Liver (tissue), 9 donors: Measurements from ENCODE around the gene CDKN1B. TPM values are rescaled to one million over a fixed set of nuclear protein-coding genes. Genes with fewer than 3 reads are reported as not detected.

Experiments
- DNase-seq: peaks from one replicate; pipeline ENCODE4 v3.0.0-alpha.2; 2017; ENCODE audit warnings: low spot score
- H3K27ac ChIP-seq, 2 donors: one replicate each; pipeline ENCODE4 v1.7.0; 2013; ENCODE audit warnings: inconsistent platforms in 2 of 2, low read length in 2 of 2, control low read depth in 1 of 2, low read depth in 1 of 2, mild to moderate bottlenecking in 1 of 2
- H3K27me3 ChIP-seq, 4 donors: one replicate each; pipeline versions ENCODE4 v1.6.1 to v1.7.0; 2013; ENCODE audit warnings: low read length in 3 of 4, inconsistent platforms in 1 of 4, mild to moderate bottlenecking in 1 of 4, moderate library complexity in 1 of 4; ENCODE audit not compliant: control insufficient read depth in 4 of 4, insufficient read depth in 4 of 4
- H3K36me3 ChIP-seq, 4 donors: one replicate each; pipeline versions ENCODE4 v1.6.1 to v1.7.0; 2013; ENCODE audit warnings: low read length in 3 of 4, mild to moderate bottlenecking in 3 of 4, low read depth in 1 of 4, moderate library complexity in 1 of 4; ENCODE audit not compliant: control insufficient read depth in 4 of 4, insufficient read depth in 3 of 4
- H3K4me1 ChIP-seq, 4 donors: one replicate each; pipeline versions ENCODE4 v1.6.1 to v1.7.0; 2013; ENCODE audit warnings: low read length in 3 of 4, mild to moderate bottlenecking in 3 of 4, moderate library complexity in 1 of 4; ENCODE audit not compliant: control insufficient read depth in 4 of 4, insufficient read depth in 4 of 4
- H3K4me3 ChIP-seq, 3 donors: one replicate each; pipeline versions ENCODE4 v1.6.1 to v1.7.0; 2013; ENCODE audit warnings: low read length in 3 of 3, control low read depth in 1 of 3, low read depth in 1 of 3, mild to moderate bottlenecking in 1 of 3
- H3K9ac ChIP-seq, 2 donors: one replicate each; pipeline ENCODE4 v1.7.0; 2013; ENCODE audit warnings: low read length in 2 of 2, mild to moderate bottlenecking in 2 of 2, moderate library complexity in 2 of 2, control low read depth in 1 of 2, low read depth in 1 of 2
- H3K9me3 ChIP-seq, 4 donors: one replicate each; pipeline versions ENCODE4 v1.6.1 to v1.7.0; 2013; ENCODE audit warnings: low read length in 3 of 4; ENCODE audit not compliant: control insufficient read depth in 4 of 4
- ATF3 ChIP-seq: IDR thresholded peaks from 2 replicates; pipeline ENCODE4 v1.6.1; 2016; ENCODE audit warnings: antibody characterized with exemption
- EGR1 ChIP-seq, 2 donors: IDR thresholded peaks; 2 replicates each; pipeline ENCODE4 v1.6.1; 2016 to 2018; ENCODE audit warnings: antibody characterized with exemption in 2 of 2, low read depth in 2 of 2
- FOXA2 ChIP-seq: IDR thresholded peaks from 2 replicates; pipeline ENCODE4 v1.6.1; 2016; ENCODE audit warnings: antibody characterized with exemption
- GABPA ChIP-seq, 2 donors: IDR thresholded peaks in 1 of 2; conservative IDR thresholded peaks in 1 of 2; 2 replicates each; pipeline ENCODE4 v1.6.1; 2016; ENCODE audit warnings: antibody characterized with exemption in 2 of 2, mild to moderate bottlenecking in 1 of 2, moderate library complexity in 1 of 2
- HNF4A ChIP-seq, 2 donors: conservative IDR thresholded peaks; 2 replicates each; pipeline ENCODE4 v1.6.1; 2016; ENCODE audit warnings: antibody characterized with exemption in 2 of 2, mild to moderate bottlenecking in 2 of 2
- HNF4G ChIP-seq: IDR thresholded peaks from 2 replicates; pipeline ENCODE4 v1.6.1; 2016; ENCODE audit warnings: antibody characterized with exemption
- NR2F2 ChIP-seq: IDR thresholded peaks from 2 replicates; pipeline ENCODE4 v1.6.1; 2016; ENCODE audit warnings: antibody characterized with exemption
- RAD21 ChIP-seq, 2 donors: IDR thresholded peaks; 2 replicates each; pipeline ENCODE4 v1.6.1; 2016; ENCODE audit warnings: antibody characterized with exemption in 2 of 2, mild to moderate bottlenecking in 2 of 2
- REST ChIP-seq: IDR thresholded peaks from 2 replicates; pipeline ENCODE4 v1.6.1; 2016; ENCODE audit warnings: antibody characterized with exemption, mild to moderate bottlenecking
- RXRA ChIP-seq, 2 donors: IDR thresholded peaks; 2 replicates each; pipeline ENCODE4 v1.6.1; 2017 to 2018; ENCODE audit warnings: antibody characterized with exemption in 2 of 2, mild to moderate bottlenecking in 1 of 2
- SP1 ChIP-seq: IDR thresholded peaks from 2 replicates; pipeline ENCODE4 v1.6.1; 2018; ENCODE audit warnings: antibody characterized with exemption, mild to moderate bottlenecking
- TAF1 ChIP-seq: conservative IDR thresholded peaks from 2 replicates; pipeline ENCODE4 v1.6.1; 2016; ENCODE audit warnings: antibody characterized with exemption, mild to moderate bottlenecking
- YY1 ChIP-seq: IDR thresholded peaks from 2 replicates; pipeline ENCODE4 v1.6.1; 2016; ENCODE audit warnings: antibody characterized with exemption, mild to moderate bottlenecking
- ZBTB33 ChIP-seq: IDR thresholded peaks from 2 replicates; pipeline ENCODE4 v1.6.1; 2016; ENCODE audit warnings: antibody characterized with exemption
- WGBS: extraction: QIAGEN DNeasy Blood & Tissue Kit; methylation state at CpG from one replicate; pipeline ENCODE4 v1.1.7; 2013; 5-methylcytosine and 5-hydroxymethylcytosine counted together
- polyA plus RNA-seq, 2 donors: library from polyadenylated mRNA; stranded (reverse) in 1 of 2; unstranded in 1 of 2; fragments of 200-250 nt in 1 of 2; fragments of >200 nt in 1 of 2; fragmentation: Nextera tagmentation in 1 of 2; extraction: Ambion mirVana in 1 of 2; gene quantifications; one replicate each; pipeline versions ENCODE4 v1.2.1 to v1.2.3, GENCODE V29; 2013 to 2015
- total RNA-seq, 2 donors: library from RNA; depleted of rRNA; stranded (reverse); fragments of >200 nt; gene quantifications; one replicate each; pipeline ENCODE4 v1.2.3, GENCODE V29; 2014
- donor health status: healthy.
- donor health status: healthy.
- donor health status: healthy.
- donor health status: healthy.
- donor health status: healthy.

The CDKN1B gene
- total and polyA plus RNA-seq, 4 donors: 7.8 to 67.5 (median 22.5) TPM

GRCh38 chr12:12734561-12735071, 17.4 kb downstream of the CDKN1B start:
- H3K27ac ChIP-seq: no peak overlapping the region
- no peak for TF ChIP-seq HNF4A (conservative IDR thresholded peaks at IDR 0.05)
- no peak for TF ChIP-seq RAD21 (IDR thresholded peaks at IDR 0.05)
- TF ChIP-seq HNF4G: no peak
- no peak for TF ChIP-seq TAF1
- H3K9me3 ChIP-seq: no peaks in the 10 kb centered on the region
- no peak overlapping the region for H3K9ac ChIP-seq
- WGBS: 72% methylated on average over 8 of the region's 8 CpGs
- DNase-seq: no peak
- H3K4me3 ChIP-seq: no peak overlapping the region
- H3K36me3 ChIP-seq: no peaks in the 10 kb centered on the region
- H3K27me3 ChIP-seq: no peaks in the 10 kb centered on the region
- peaks cover 0 to 8% (median 0%) of the 10 kb centered on the region in 4 donors for H3K4me1 ChIP-seq

GRCh38 chr12:12735301-12735700, 18.1 kb downstream of the CDKN1B start:
- Histone ChIP-seq H3K27me3 (no peaks in the 10 kb centered on the region), H3K9ac (no peak overlapping the region), H3K4me1 (peaks cover 0 to 8% (median 0%) of the 10 kb centered on the region in 4 donors), H3K27ac (no peak overlapping the region), H3K36me3 (no peaks in the 10 kb centered on the region), H3K4me3 (no peak overlapping the region), H3K9me3 (no peaks in the 10 kb centered on the region)
- DNase-seq: no peak
- 100% methylated on average over 1 of the region's 1 CpG for WGBS
- TF ChIP-seq SP1: no peak
- no peak for TF ChIP-seq ATF3
- TF ChIP-seq REST: no peak
- no peak for TF ChIP-seq FOXA2
- TF ChIP-seq EGR1 (IDR thresholded peaks at IDR 0.05; ENCODE audit: low read depth in 2 of 2): no peak
- TF ChIP-seq RAD21 (IDR thresholded peaks at IDR 0.05): no peak
- TF ChIP-seq TAF1: no peak
- TF ChIP-seq GABPA (IDR thresholded peaks at IDR 0.05 in 1 of 2, conservative IDR thresholded peaks at IDR 0.05 in 1 of 2): no peak
- TF ChIP-seq HNF4A (conservative IDR thresholded peaks at IDR 0.05): no peak

GRCh38 chr12:12736759-12737676, 19.9 kb downstream of the CDKN1B start:
- Histone ChIP-seq H3K4me1 (peaks cover 0 to 8% (median 0%) of the 10 kb centered on the region in 4 donors), H3K27ac (peak overlapping the region in 1 of 2 donors; percentile 37), H3K9ac (no peak overlapping the region), H3K36me3 (no peaks in the 10 kb centered on the region), H3K9me3 (no peaks in the 10 kb centered on the region), H3K4me3 (no peak overlapping the region), H3K27me3 (no peaks in the 10 kb centered on the region)
- no peak for DNase-seq
- WGBS: 59% methylated on average over 9 of the region's 9 CpGs
- TF ChIP-seq SP1: no peak
- TF ChIP-seq NR2F2: no peak
- no peak for TF ChIP-seq REST
- no peak for TF ChIP-seq ATF3
- TF ChIP-seq ZBTB33: no peak
- TF ChIP-seq HNF4G: no peak
- TF ChIP-seq RXRA (IDR thresholded peaks at IDR 0.05): no peak
- TF ChIP-seq HNF4A (conservative IDR thresholded peaks at IDR 0.05): no peak
- peak; percentile 11 for TF ChIP-seq YY1
